H1 (cell line): Measurements from ENCODE around the gene COL10A1. TPM values are rescaled to one million over a fixed set of nuclear protein-coding genes. Genes with fewer than 3 reads are reported as not detected.

Source experiments
- CTCF ChIA-PET: fragments of 300-600 bp; sonication (Branson Sonifier 250); formaldehyde crosslinking; loops from one replicate; lab custom pipeline; 2021; ENCODE audit not compliant: partially characterized antibody; lab: Charles Lee
- POLR2A ChIA-PET: fragments of 300-600 bp; sonication (Branson Sonifier 250); formaldehyde crosslinking; loops from one replicate; lab custom pipeline; 2021; ENCODE audit warnings: inconsistent platforms; ENCODE audit not compliant: partially characterized antibody; lab: Charles Lee
- DNase-seq, 2 experiments: peaks; one replicate each; pipeline versions ENCODE4 v3.0.0 to v3.0.0-alpha.2; 2010 to 2022; ENCODE audit warnings: low spot score in 2 of 2, low read depth in 1 of 2, mixed read lengths in 1 of 2
- FAIRE-seq: peaks from 2 replicates; lab custom pipeline; 2011; peaks lifted over from hg19 to GRCh38; lab: Jason Lieb, UNC
- H2AFZ ChIP-seq: 2 replicates; pipeline ENCODE4 v1.8.1; 2012; ENCODE audit warnings: low read length, inconsistent platforms
- H2AK5ac ChIP-seq: 2 replicates; pipeline ENCODE4 v1.6.1; 2013; ENCODE audit warnings: low read depth, low read length
- H2BK120ac ChIP-seq: replicated peaks from 2 replicates; pipeline ENCODE3; 2013; ENCODE audit warnings: low read depth, low read length, inconsistent platforms
- H2BK12ac ChIP-seq: 2 replicates; pipeline ENCODE4 v1.6.1; 2013; ENCODE audit warnings: low read depth, low read length
- H2BK15ac ChIP-seq: 2 replicates; pipeline ENCODE4 v1.6.1; 2013; ENCODE audit warnings: low read length
- H2BK20ac ChIP-seq: 2 replicates; pipeline ENCODE4 v1.6.1; 2013; ENCODE audit warnings: low read length
- H2BK5ac ChIP-seq: 2 replicates; pipeline ENCODE4 v1.6.1; 2013; ENCODE audit warnings: low read depth, low read length
- H3K14ac ChIP-seq: 2 replicates; pipeline ENCODE4 v1.6.1; 2013; ENCODE audit warnings: inconsistent platforms; ENCODE audit not compliant: insufficient read length
- H3K18ac ChIP-seq: 2 replicates; pipeline ENCODE4 v1.6.1; 2013; ENCODE audit warnings: low read length; ENCODE audit errors: extremely low read depth
- H3K23ac ChIP-seq: 2 replicates; pipeline ENCODE4 v1.6.1; 2013; ENCODE audit warnings: inconsistent platforms; ENCODE audit not compliant: insufficient read length
- H3K23me2 ChIP-seq: 2 replicates; pipeline ENCODE4 v1.6.1; 2013; ENCODE audit warnings: low read depth, low read length
- H3K27ac ChIP-seq: 2 replicates; pipeline ENCODE4 v1.6.1; 2011; ENCODE audit warnings: low read depth, low read length, inconsistent platforms
- H3K27me3 ChIP-seq, 4 experiments: replicated peaks in 1 of 4; 1 replicate in 1 of 4; 2 replicates in 3 of 4; pipeline versions ENCODE4 v1.6.1 to v1.8.1; 2011 to 2013; ENCODE audit warnings: low read length in 3 of 4, mild to moderate bottlenecking in 3 of 4, inconsistent platforms in 2 of 4, mixed read lengths in 2 of 4, moderate library complexity in 1 of 4; ENCODE audit not compliant: control insufficient read depth in 3 of 4, insufficient read depth in 3 of 4; ENCODE audit errors: extremely low read depth in 1 of 4
- H3K36me3 ChIP-seq, 4 experiments: 2 replicates each; pipeline versions ENCODE4 v1.6.1 to v1.8.1; 2011 to 2013; ENCODE audit warnings: mild to moderate bottlenecking in 4 of 4, low read length in 3 of 4, moderate library complexity in 2 of 4, control low read depth in 1 of 4, inconsistent platforms in 1 of 4; ENCODE audit not compliant: insufficient read depth in 4 of 4, control insufficient read depth in 2 of 4
- H3K4ac ChIP-seq: replicated peaks from 2 replicates; pipeline ENCODE3; 2013; ENCODE audit warnings: low read length, low read depth, mixed read lengths, inconsistent platforms; ENCODE audit not compliant: insufficient read length
- H3K4me1 ChIP-seq, 4 experiments: replicated peaks in 1 of 4; 1 replicate in 1 of 4; 2 replicates in 3 of 4; pipeline versions ENCODE4 v1.6.1 to v1.8.1; 2011 to 2013; ENCODE audit warnings: low read length in 3 of 4, inconsistent platforms in 2 of 4, mixed read lengths in 1 of 4; ENCODE audit not compliant: insufficient read depth in 4 of 4, control insufficient read depth in 3 of 4
- H3K4me2 ChIP-seq, 2 experiments: 2 replicates each; pipeline versions ENCODE4 v1.6.1 to v1.8.1; 2011 to 2013; ENCODE audit warnings: low read depth in 2 of 2, low read length in 2 of 2, control low read depth in 1 of 2, inconsistent platforms in 1 of 2, mild to moderate bottlenecking in 1 of 2; ENCODE audit not compliant: insufficient read depth in 1 of 2
- H3K4me3 ChIP-seq, 4 experiments: fragments of 200-600, 300-600 bp in 1 of 4; sonication (generic), shearing (Covaris generic), sonication (Bioruptor Twin) in 1 of 4; 2 replicates each; pipeline versions ENCODE4 v1.5.1 to v1.8.1; 2011 to 2016; ENCODE audit warnings: low read length in 4 of 4, low read depth in 3 of 4, control low read depth in 2 of 4, inconsistent platforms in 2 of 4, mild to moderate bottlenecking in 2 of 4, mixed read lengths in 1 of 4, moderate library complexity in 1 of 4; ENCODE audit not compliant: insufficient read depth in 2 of 4; ENCODE audit errors: extremely low read depth in 1 of 4
- H3K56ac ChIP-seq: replicated peaks from 2 replicates; pipeline ENCODE3; 2013; ENCODE audit warnings: low read depth, mild to moderate bottlenecking, mixed read lengths, low read length, inconsistent platforms; ENCODE audit not compliant: insufficient read length
- H3K79me1 ChIP-seq: 2 replicates; pipeline ENCODE4 v1.6.1; 2013; ENCODE audit warnings: low read depth, low read length, control low read depth
- H3K79me2 ChIP-seq, 2 experiments: 2 replicates each; pipeline versions ENCODE4 v1.6.1 to v1.8.1; 2012 to 2013; ENCODE audit warnings: low read length in 2 of 2, mild to moderate bottlenecking in 2 of 2, inconsistent platforms in 1 of 2; ENCODE audit not compliant: insufficient read depth in 2 of 2, control insufficient read depth in 1 of 2
- H3K9ac ChIP-seq, 4 experiments: replicated peaks in 1 of 4; 1 replicate in 1 of 4; 2 replicates in 3 of 4; pipeline versions ENCODE4 v1.6.1 to v1.8.1; 2011 to 2013; ENCODE audit warnings: low read depth in 3 of 4, low read length in 3 of 4, control low read depth in 2 of 4, mild to moderate bottlenecking in 2 of 4, moderate library complexity in 2 of 4, inconsistent platforms in 1 of 4; ENCODE audit errors: extremely low read depth in 1 of 4
- H3K9me3 ChIP-seq, 2 experiments: 2 replicates each; pipeline versions ENCODE4 v1.6.1 to v1.8.1; 2012 to 2013; ENCODE audit warnings: mild to moderate bottlenecking in 2 of 2, moderate library complexity in 2 of 2, control low read depth in 1 of 2, inconsistent platforms in 1 of 2, low read depth in 1 of 2, low read length in 1 of 2, mixed read lengths in 1 of 2; ENCODE audit not compliant: insufficient read depth in 2 of 2
- H4K20me1 ChIP-seq, 2 experiments: replicated peaks in 1 of 2; 2 replicates each; pipeline versions ENCODE3 to v1.8.1; 2011 to 2013; ENCODE audit warnings: inconsistent platforms in 2 of 2, low read length in 2 of 2, mild to moderate bottlenecking in 1 of 2; ENCODE audit not compliant: insufficient read depth in 2 of 2, control insufficient read depth in 1 of 2
- H4K5ac ChIP-seq: 2 replicates; pipeline ENCODE4 v1.6.1; 2013; ENCODE audit warnings: low read length, low read depth, mixed read lengths, inconsistent platforms; ENCODE audit not compliant: insufficient read length
- H4K8ac ChIP-seq: 2 replicates; pipeline ENCODE4 v1.8.0; 2013; ENCODE audit warnings: mild to moderate bottlenecking, moderate library complexity, low read length, inconsistent platforms; ENCODE audit not compliant: insufficient read depth; ENCODE audit errors: extremely low read depth
- H4K91ac ChIP-seq: replicated peaks from 2 replicates; pipeline ENCODE3; 2013; ENCODE audit warnings: low read length, mixed read lengths, inconsistent platforms; ENCODE audit not compliant: insufficient read length
- TEAD4 ChIP-seq: IDR thresholded peaks from 2 replicates; pipeline ENCODE4 v1.6.1; 2012; ENCODE audit warnings: low read depth, low read length, inconsistent platforms, mixed read lengths
- WGBS, 2 experiments: shearing (Covaris generic) in 1 of 2; methylation state at CpG; one replicate each; pipeline versions ENCODE4 v1.1.6 to v1.1.7; 2013 to 2015; ENCODE audit warnings: low lambda C conversion rate in 2 of 2, mixed read lengths in 2 of 2, inconsistent platforms in 1 of 2, low coverage in 1 of 2, missing lambda C conversion rate in 1 of 2; ENCODE audit not compliant: insufficient replicate concordance in 2 of 2, insufficient coverage in 1 of 2, insufficient read length in 1 of 2; ENCODE audit errors: extremely low coverage in 1 of 2, missing lambda C conversion rate in 1 of 2; 5-methylcytosine and 5-hydroxymethylcytosine counted together
- polyA plus RNA-seq, 7 experiments: library from polyadenylated mRNA; depleted of rRNA in 3 of 7; stranded (reverse) in 5 of 7; unstranded in 2 of 7; fragments of >200 nt in 5 of 7; fragments of 200-250 nt in 2 of 7; gene quantifications; 1 replicate in 5 of 7; 2 replicates in 1 of 7; 4 replicates in 1 of 7; pipeline versions ENCODE4 v1.2.1 to v1.2.3, GENCODE V29; 2011 to 2013; ENCODE audit warnings: missing spikeins in 2 of 7, mixed read lengths in 2 of 7
- total RNA-seq: library from RNA; stranded (reverse); fragmentation: NEBNext Ultra II Directional; extraction: Animal tissue kit (Norgen Biotek cat#: 25700); gene quantifications from 2 replicates; pipeline ENCODE4 v1.2.1, GENCODE V29; 2021

Gene COL10A1
- total and polyA plus RNA-seq, 2 of the 8 experiments (the other 6 are each of a cell fraction or from before 2014, with no cell fraction given), result not detected

DNA sequence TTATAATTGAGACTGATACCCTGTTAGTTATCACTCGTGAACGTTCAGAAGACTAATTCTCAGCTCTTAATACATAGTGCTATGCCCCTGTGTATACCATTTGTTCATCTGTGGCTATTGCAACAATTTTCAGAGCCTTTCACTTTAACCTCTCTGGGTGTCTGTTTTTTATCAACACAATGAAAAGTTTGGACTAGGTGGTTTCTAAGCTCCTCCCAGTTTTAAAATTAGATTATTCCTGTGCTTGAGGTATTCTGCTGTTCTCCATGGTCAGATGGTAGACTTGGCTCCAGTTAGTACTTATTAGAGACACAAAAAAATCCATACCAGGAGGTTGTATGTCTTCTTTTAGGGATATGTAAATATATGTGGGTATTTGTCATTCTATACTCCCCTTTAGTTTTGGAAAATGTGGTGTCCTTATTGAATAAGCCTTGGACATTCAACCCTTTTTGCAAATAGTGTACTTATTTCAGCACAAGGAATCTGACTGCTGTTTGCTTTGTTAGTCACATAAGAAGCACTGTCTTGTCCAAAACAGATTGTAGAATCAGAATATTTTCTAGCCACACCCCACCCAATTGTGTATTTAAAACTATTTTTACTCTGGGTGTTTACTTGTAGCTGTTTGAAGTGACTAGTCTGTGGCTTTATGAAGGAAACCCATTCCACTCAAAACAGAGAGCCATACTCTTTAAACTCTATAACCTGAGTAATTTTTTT lies 2.0 kb upstream of the COL10A1 start:
- Histone ChIP-seq H2BK15ac (no peak overlapping the region), H2AK5ac (no peak overlapping the region), H2BK12ac (no peak overlapping the region), H2BK5ac (no peak overlapping the region), H3K56ac (no peak overlapping the region), H3K4me3 (no peak overlapping the region), H3K18ac (no peak overlapping the region)
- FAIRE-seq, result no peak
- WGBS, 2 experiments, result 98% methylated on average over 2 of the region's 2 CpGs; no CpG with 5 or more reads in 1 of the 2 experiments
- TF ChIP-seq TEAD4, result no peak
- TF ChIP-seq, all 59 proteins: peak for 0
- Histone ChIP-seq H3K79me2 (no peaks in the 10 kb centered on the region), H3K23me2 (no peaks in the 10 kb centered on the region), H3K9me3 (no peaks in the 10 kb centered on the region), H3K4ac (no peak overlapping the region), H4K5ac (no peak overlapping the region), H3K36me3 (peaks cover 0 to 4% (median 0%) of the 10 kb centered on the region in 4 experiments; a peak in 3 of 8 replicates), H3K27ac (no peak overlapping the region), H3K23ac (no peak overlapping the region), H3K14ac (no peak overlapping the region), H3K27me3 (no peaks in the 10 kb centered on the region), H3K4me1 (peaks cover 0 to 2% (median under 1%) of the 10 kb centered on the region in 4 experiments; a peak in 2 of 7 replicates), H4K20me1 (no peaks in the 10 kb centered on the region), H4K8ac (no peak overlapping the region), H3K9ac (no peak overlapping the region), H2AFZ (no peak overlapping the region), H3K79me1 (no peaks in the 10 kb centered on the region), H4K91ac (no peak overlapping the region), H2BK120ac (no peak overlapping the region), H3K4me2 (no peak overlapping the region), H2BK20ac (no peak overlapping the region)
- no peak for DNase-seq
- ChIA-PET CTCF (interaction anchor here (1.2 to 2.1 kb wide), 2 partner anchors 13 to 16 kb away, joined by 3 to 9 read pairs; no protein-coding TSS in a partner anchor), POLR2A (no interaction called here)
